ENCODE results near the gene C22orf15. TPM values are rescaled to one million over a fixed set of nuclear protein-coding genes. Genes with fewer than 3 reads are reported as not detected.

The C22orf15 gene
- polyA plus RNA-seq, 2 of the 4 experiments (the other 2 are of a cell fraction) = not detected

GRCh38 chr22:23742505-23743264, 20.1 kb upstream of the C22orf15 start:
- H3K9me3 ChIP-seq = no peaks in the 10 kb centered on the region
- no peak overlapping the region for H3K4me2 ChIP-seq
- DNase-seq (ENCODE audit: low read depth in 1 of 2, low spot score in 1 of 2) (no peak), FAIRE-seq (no peak), ATAC-seq (no peak)
- no peaks in the 10 kb centered on the region for H3K4me1 ChIP-seq
- no peak overlapping the region for H3K27ac ChIP-seq
- CTCF ChIA-PET = no interaction called here
- POLR2A ChIA-PET = no interaction called here
- no peak for TF ChIP-seq BCL3 (IDR thresholded peaks at IDR 0.05)
- TF ChIP-seq PBX3 (IDR thresholded peaks at IDR 0.05) = no peak
- no peak for TF ChIP-seq HMGXB4 (CRISPR knock-in tag; IDR thresholded peaks at IDR 0.05; ENCODE audit: borderline replicate concordance)
- no peak for TF ChIP-seq POLR2AphosphoS2 (conservative IDR thresholded peaks at IDR 0.05; ENCODE audit: low read length)
- TF ChIP-seq NFE2L2 (conservative IDR thresholded peaks at IDR 0.05; ENCODE audit: low read length) = no peak
- TF ChIP-seq HOXB13 (CRISPR knock-in tag; IDR thresholded peaks at IDR 0.05; ENCODE audit: low read depth) = no peak
- no peak for TF ChIP-seq KDM1A (IDR thresholded peaks at IDR 0.05; ENCODE audit: low read depth)
- no peak for TF ChIP-seq CHD2 (IDR thresholded peaks at IDR 0.05; ENCODE audit: low read length, partially characterized antibody)
- no peak for TF ChIP-seq CBX8 (IDR thresholded peaks at IDR 0.05)
- no peak for TF ChIP-seq HOXA7 (CRISPR knock-in tag; IDR thresholded peaks at IDR 0.05)
- no peak for TF ChIP-seq RARB (CRISPR knock-in tag; IDR thresholded peaks at IDR 0.05)
- 98% methylated on average over 5 of the region's 7 CpGs for WGBS (ENCODE audit: missing lambda C conversion rate)
- no peak overlapping the region for H3K4me3 ChIP-seq

- H3K4me3 ChIP-seq = no peak overlapping the region
- CTCF ChIA-PET = no interaction called here
- no peak overlapping the region for H3K27ac ChIP-seq
- POLR2A ChIA-PET = no interaction called here
- no peaks in the 10 kb centered on the region for H3K9me3 ChIP-seq
- no peak for FAIRE-seq
- no peak overlapping the region for H3K4me2 ChIP-seq
- no peak for DNase-seq (ENCODE audit: low read depth in 1 of 2, low spot score in 1 of 2)
- TF ChIP-seq FOSB (CRISPR knock-in tag; IDR thresholded peaks at IDR 0.05) (no peak), ESRRA (IDR thresholded peaks at IDR 0.05; ENCODE audit: borderline replicate concordance, low read length) (no peak), NFE2L2 (conservative IDR thresholded peaks at IDR 0.05; ENCODE audit: low read length) (no peak), E2F6 (IDR thresholded peaks at IDR 0.05; ENCODE audit: borderline replicate concordance, low read depth) (no peak), EHMT2 (IDR thresholded peaks at IDR 0.05; ENCODE audit: low read depth) (no peak), KDM1A (IDR thresholded peaks at IDR 0.05; ENCODE audit: low read depth) (no peak)
- no peak for ATAC-seq
- H3K4me1 ChIP-seq = no peaks in the 10 kb centered on the region
- 96% methylated on average over 2 of the region's 2 CpGs for WGBS (ENCODE audit: missing lambda C conversion rate)
These were observed 19.5 kb upstream of the C22orf15 start for GRCh38 chr22:23743303-23743705.

- Histone ChIP-seq H3K4me1 (no peaks in the 10 kb centered on the region), H3K4me2 (no peak overlapping the region), H3K27ac (no peak overlapping the region), H3K4me3 (no peak overlapping the region), H3K9me3 (no peaks in the 10 kb centered on the region)
- TF ChIP-seq BCL3 (IDR thresholded peaks at IDR 0.05) (no peak), PHF8 (IDR thresholded peaks at IDR 0.05; ENCODE audit: borderline replicate concordance, low read depth) (no peak), CBX2 (IDR thresholded peaks at IDR 0.05; ENCODE audit: borderline replicate concordance, low read depth) (no peak), MYC (IDR thresholded peaks at IDR 0.05; ENCODE audit: borderline replicate concordance, low read length) (no peak), HEYL (CRISPR knock-in tag; IDR thresholded peaks at IDR 0.05) (no peak), JUN (IDR thresholded peaks at IDR 0.05) (no peak), CEBPB (IDR thresholded peaks at IDR 0.05) (no peak)
- no peak for DNase-seq (ENCODE audit: low read depth in 1 of 2, low spot score in 1 of 2)
- POLR2A ChIA-PET = interaction anchor here (0.5 kb wide), 1 partner anchor 55 kb away, joined by 6 read pairs; no protein-coding TSS in a partner anchor
- FAIRE-seq = no peak
- no peak for ATAC-seq
- CTCF ChIA-PET = interaction anchor here (1.7 kb wide), 1 partner anchor 106 kb away, joined by 3 read pairs; no protein-coding TSS in a partner anchor
- WGBS (ENCODE audit: missing lambda C conversion rate) = 99% methylated on average over 13 of the region's 13 CpGs
These were observed 18.8 kb upstream of the C22orf15 start for GRCh38 chr22:23744001-23744400.

Data from A549 (cell line).